ENCODE measurements around the gene NRP2. TPM values are rescaled to one million over a fixed set of nuclear protein-coding genes. Genes with fewer than 3 reads are reported as not detected.

The NRP2 gene
- total RNA-seq, 2 experiments from 2014 or later, result 0.19 TPM; not detected in 1

DNA sequence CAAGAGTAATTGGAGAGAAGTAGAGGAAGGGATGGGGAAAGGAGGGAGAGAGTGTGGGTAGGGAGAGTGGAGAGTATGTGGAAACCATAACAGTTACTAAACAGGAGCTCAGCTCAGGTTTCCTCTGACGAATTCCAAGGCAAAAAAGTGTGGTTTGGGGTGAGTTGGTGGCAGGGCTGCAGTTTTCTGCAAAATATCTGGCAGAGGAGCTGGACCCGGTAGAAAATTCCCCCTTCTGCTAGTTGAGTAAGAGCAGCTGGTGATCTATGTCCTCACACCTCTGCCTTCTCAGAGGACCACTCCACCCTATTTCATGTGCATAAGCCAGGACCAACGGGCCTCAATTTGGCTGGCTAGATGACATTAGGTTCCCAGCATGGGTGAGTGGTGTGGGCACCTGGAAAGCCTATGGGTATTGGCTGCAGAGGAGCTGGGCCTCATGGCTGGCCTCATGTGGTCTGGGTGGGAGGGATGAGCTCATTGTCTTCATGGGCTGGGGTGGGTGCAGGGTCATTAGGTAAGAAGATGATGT is 13.2 kb downstream of the NRP2 start:
- H3K9me3 Mint-ChIP-seq, result no peaks in the 10 kb centered on the region
- intact Hi-C loops (cut with DNase I, micrococcal nuclease), result no loop called here

DNA sequence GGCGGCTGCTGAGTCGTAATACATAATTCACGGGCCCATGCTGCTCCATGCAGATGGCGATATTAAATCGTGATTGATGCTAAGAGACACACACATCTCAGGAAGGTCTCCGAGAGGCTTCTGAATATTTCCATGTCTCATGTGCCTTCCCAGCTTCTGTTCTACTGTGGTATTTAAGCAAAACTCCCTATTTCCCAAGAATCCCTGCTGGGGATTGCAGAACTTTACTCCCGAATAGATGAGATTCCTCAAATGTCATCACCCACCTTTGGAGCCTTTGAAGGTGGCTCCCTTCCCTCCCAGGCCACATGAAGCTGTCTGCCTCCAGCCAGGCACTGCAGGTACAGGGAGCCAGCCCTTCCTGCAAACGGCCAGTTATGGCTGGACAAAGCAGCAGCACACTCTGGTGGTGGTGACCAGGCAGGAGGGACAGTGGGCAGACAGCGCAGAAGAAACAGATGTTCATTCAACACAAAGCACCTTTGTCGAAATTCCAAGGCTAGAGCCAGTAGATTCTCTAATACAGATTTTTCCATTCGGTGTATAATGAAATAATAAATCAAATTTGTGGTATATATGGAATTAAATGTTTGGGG is 14.1 kb downstream of the NRP2 start:
- no peaks in the 10 kb centered on the region for H3K4me1 ChIP-seq (ENCODE audit: insufficient read depth, low read length)
- no peak overlapping the region for H3K4me3 Mint-ChIP-seq
- no peaks in the 10 kb centered on the region for H3K36me3 Mint-ChIP-seq (ENCODE audit: low read depth)
- no peaks in the 10 kb centered on the region for H3K9me3 Mint-ChIP-seq
- no peak overlapping the region for H3K27ac Mint-ChIP-seq
- intact Hi-C loops (cut with DNase I, micrococcal nuclease), result no loop called here
- no peaks in the 10 kb centered on the region for H3K9me3 ChIP-seq (ENCODE audit: control insufficient read depth in 1 of 2, insufficient read depth in 1 of 2, low read length in 2 of 2)
- H3K4me3 ChIP-seq (ENCODE audit: low read length), result no peak overlapping the region
- no peaks in the 10 kb centered on the region for H3K4me1 Mint-ChIP-seq (ENCODE audit: low read depth)
- H3K27ac ChIP-seq (ENCODE audit: low read depth in 1 of 2, low read length in 2 of 2), result no peak overlapping the region
- H3K27me3 Mint-ChIP-seq, result no peaks in the 10 kb centered on the region
- no peaks in the 10 kb centered on the region for H3K27me3 ChIP-seq (ENCODE audit: control insufficient read depth in 1 of 2, insufficient read depth in 2 of 2, low read length in 2 of 2)
- ChIA-PET POLR2A (no interaction called here), CTCF (no interaction called here)
- H3K36me3 ChIP-seq (ENCODE audit: insufficient read depth, low read length), result no peaks in the 10 kb centered on the region
- TF ChIP-seq, protein P1, sequence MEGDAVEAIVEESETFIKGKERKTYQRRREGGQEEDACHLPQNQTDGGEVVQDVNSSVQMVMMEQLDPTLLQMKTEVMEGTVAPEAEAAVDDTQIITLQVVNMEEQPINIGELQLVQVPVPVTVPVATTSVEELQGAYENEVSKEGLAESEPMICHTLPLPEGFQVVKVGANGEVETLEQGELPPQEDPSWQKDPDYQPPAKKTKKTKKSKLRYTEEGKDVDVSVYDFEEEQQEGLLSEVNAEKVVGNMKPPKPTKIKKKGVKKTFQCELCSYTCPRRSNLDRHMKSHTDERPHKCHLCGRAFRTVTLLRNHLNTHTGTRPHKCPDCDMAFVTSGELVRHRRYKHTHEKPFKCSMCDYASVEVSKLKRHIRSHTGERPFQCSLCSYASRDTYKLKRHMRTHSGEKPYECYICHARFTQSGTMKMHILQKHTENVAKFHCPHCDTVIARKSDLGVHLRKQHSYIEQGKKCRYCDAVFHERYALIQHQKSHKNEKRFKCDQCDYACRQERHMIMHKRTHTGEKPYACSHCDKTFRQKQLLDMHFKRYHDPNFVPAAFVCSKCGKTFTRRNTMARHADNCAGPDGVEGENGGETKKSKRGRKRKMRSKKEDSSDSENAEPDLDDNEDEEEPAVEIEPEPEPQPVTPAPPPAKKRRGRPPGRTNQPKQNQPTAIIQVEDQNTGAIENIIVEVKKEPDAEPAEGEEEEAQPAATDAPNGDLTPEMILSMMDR (IDR thresholded peaks at IDR 0.05), result no peak
- ATAC-seq (ENCODE audit: poor library complexity), result no peak
- DNase-seq, result no peak

More for the DNA sequence above, 13.2 kb downstream of the NRP2 start:
- ChIA-PET POLR2A (no interaction called here), CTCF (no interaction called here)
- Histone ChIP-seq H3K36me3 (ENCODE audit: insufficient read depth, low read length) (no peaks in the 10 kb centered on the region), H3K4me1 (ENCODE audit: insufficient read depth, low read length) (no peaks in the 10 kb centered on the region), H3K27me3 (ENCODE audit: control insufficient read depth in 1 of 2, insufficient read depth in 2 of 2, low read length in 2 of 2) (no peaks in the 10 kb centered on the region), H3K9me3 (ENCODE audit: control insufficient read depth in 1 of 2, insufficient read depth in 1 of 2, low read length in 2 of 2) (no peaks in the 10 kb centered on the region), H3K27ac (ENCODE audit: low read depth in 1 of 2, low read length in 2 of 2) (no peak overlapping the region), H3K4me3 (ENCODE audit: low read length) (no peak overlapping the region)
- Mint-ChIP-seq H3K4me3 (no peak overlapping the region), H3K4me1 (ENCODE audit: low read depth) (no peaks in the 10 kb centered on the region), H3K27me3 (no peaks in the 10 kb centered on the region), H3K36me3 (ENCODE audit: low read depth) (no peaks in the 10 kb centered on the region), H3K27ac (no peak overlapping the region)
- ATAC-seq (ENCODE audit: poor library complexity) (no peak), DNase-seq (no peak)
- TF ChIP-seq, protein P1 (IDR thresholded peaks at IDR 0.05), result no peak

GRCh38 chr2:205696927-205697441 is 14.7 kb downstream of the NRP2 start:
- Histone ChIP-seq H3K27ac (ENCODE audit: low read depth in 1 of 2, low read length in 2 of 2) (no peak overlapping the region), H3K4me1 (ENCODE audit: insufficient read depth, low read length) (no peaks in the 10 kb centered on the region), H3K36me3 (ENCODE audit: insufficient read depth, low read length) (no peaks in the 10 kb centered on the region), H3K27me3 (ENCODE audit: control insufficient read depth in 1 of 2, insufficient read depth in 2 of 2, low read length in 2 of 2) (no peaks in the 10 kb centered on the region), H3K9me3 (ENCODE audit: control insufficient read depth in 1 of 2, insufficient read depth in 1 of 2, low read length in 2 of 2) (no peaks in the 10 kb centered on the region), H3K4me3 (ENCODE audit: low read length) (no peak overlapping the region)
- DNase-seq, result no peak
- Mint-ChIP-seq H3K4me3 (no peak overlapping the region), H3K9me3 (no peaks in the 10 kb centered on the region), H3K27ac (no peak overlapping the region), H3K27me3 (no peaks in the 10 kb centered on the region), H3K4me1 (ENCODE audit: low read depth) (no peaks in the 10 kb centered on the region), H3K36me3 (ENCODE audit: low read depth) (no peaks in the 10 kb centered on the region)
- POLR2A ChIA-PET, result no interaction called here
- TF ChIP-seq, protein P1 (IDR thresholded peaks at IDR 0.05), result no peak
- no peak for ATAC-seq (ENCODE audit: poor library complexity)
- intact Hi-C loops (cut with DNase I, micrococcal nuclease), result no loop called here
- CTCF ChIA-PET, result no interaction called here
